Inflammatory macrophage treated with lipopolysaccharide for 4 hours (primary cell): ENCODE results near the gene NDOR1.

Experiments
- DNase-seq: peaks from one replicate; pipeline ENCODE4 v3.0.0-alpha.2; 2020

The NDOR1 gene

DNA sequence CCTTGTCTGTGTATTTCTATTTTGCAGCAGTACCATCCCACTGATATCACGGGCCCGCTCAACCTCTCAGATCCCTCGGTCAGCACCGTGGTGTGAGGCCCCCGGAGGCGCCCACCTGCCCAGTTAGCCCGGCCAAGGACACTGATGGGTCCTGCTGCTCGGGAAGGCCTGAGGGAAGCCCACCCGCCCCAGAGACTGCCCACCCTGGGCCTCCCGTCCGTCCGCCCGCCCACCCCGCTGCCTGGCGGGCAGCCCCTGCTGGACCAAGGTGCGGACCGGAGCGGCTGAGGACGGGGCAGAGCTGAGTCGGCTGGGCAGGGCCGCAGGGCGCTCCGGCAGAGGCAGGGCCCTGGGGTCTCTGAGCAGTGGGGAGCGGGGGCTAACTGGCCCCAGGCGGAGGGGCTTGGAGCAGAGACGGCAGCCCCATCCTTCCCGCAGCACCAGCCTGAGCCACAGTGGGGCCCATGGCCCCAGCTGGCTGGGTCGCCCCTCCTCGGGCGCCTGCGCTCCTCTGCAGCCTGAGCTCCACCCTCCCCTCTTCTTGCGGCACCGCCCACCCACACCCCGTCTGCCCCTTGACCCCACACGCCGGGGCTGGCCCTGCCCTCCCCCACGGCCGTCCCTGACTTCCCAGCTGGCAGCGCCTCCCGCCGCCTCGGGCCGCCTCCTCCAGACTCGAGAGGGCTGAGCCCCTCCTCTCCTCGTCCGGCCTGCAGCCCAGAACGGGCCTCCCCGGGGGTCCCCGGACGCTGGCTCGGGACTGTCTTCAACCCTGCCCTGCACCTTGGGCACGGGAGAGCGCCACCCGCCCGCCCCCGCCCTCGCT is 37.5 kb upstream of the NDOR1 start:
- DNase-seq: no peak

DNA sequence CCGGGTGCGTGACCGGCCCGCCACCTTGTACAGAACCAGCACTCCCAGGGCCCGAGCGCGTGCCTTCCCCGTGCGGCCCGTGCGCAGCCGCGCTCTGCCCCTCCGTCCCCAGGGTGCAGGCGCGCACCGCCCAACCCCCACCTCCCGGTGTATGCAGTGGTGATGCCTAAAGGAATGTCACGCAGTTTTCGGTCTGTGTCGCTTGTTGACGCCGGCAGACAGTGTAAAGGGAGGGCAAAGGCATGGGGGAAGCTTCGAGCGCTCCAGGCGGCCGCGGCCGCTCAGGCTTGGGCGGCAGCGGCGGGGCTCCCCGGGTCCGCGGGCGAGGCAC is 37.0 kb upstream of the NDOR1 start:
- DNase-seq: no peak

DNA sequence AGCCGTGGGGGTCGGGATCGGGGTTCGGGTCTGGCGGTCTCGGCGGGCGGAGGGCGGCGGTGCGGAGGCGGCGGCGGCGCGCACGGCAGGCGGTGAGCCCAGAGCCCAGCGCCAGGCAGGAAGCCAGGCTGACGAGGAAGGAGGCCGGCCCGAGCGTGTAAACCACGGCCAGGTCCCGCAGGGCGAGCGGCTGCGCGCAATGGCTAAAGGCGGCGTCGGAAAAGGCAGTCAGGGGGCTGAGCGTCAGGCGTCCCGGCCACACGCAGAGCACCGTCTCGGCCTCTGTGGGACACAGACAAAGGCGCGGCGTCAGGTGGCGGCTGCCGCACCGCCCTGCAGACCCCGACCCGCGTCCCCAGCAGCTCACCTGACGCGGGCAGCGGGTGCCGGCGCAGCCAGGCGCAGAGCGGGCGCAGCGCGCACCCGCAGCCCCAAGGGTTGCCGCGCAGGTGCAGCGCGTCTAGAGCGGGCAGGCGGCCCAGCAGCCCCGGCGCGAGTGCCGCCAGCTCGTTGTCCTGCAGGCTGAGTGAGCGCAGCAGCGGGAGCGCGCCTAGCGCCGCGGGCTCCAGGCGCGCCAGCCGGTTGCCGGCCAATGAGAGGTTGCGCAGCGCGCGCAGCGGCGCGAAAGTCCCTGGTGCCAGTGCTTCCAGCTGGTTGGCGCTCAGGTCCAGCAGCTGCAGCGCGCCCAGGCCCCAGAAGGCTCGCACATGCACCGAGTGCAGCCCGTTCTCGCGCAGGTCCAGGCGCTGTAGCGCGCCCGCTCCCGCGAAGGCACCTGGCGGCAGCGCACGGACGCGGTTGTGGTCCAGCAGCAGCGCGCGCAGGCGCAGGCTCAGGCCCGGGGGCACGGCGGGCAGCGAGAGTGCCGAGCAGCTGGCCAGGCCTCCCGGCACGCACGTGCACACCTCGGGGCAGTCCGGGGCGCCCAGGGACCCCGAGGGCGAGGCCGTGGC is 36.3 kb upstream of the NDOR1 start:
- no peak for DNase-seq

DNA sequence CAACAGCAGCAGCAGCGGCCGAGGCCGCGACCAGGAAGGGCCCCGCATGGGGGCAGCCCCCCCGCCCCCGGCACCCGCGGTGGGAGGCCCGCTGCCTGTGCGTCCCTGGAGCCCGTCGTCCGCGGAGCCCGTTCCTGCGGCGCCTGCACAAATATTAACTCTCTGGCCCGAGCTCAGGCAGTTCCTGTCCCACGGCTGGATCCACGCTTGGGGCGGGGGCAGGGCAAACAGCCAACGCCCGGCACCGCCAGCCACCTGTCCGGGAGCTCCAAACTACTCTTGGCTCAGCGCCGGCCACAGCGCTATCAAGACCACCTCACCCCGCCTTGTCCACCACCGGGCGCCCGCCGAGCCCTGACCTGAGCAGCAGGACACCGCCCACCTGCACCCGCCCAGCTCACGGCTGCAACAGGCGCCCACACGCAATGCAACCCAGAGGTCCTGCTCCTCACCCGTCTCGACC is 35.6 kb upstream of the NDOR1 start, which contains the start of gene LRRC26:
LRRC26 (minus strand) TSS at position 156 of the 463 bp plus-strand sequence; CDS start at position 48, 108 bp downstream.
- no peak for DNase-seq

DNA sequence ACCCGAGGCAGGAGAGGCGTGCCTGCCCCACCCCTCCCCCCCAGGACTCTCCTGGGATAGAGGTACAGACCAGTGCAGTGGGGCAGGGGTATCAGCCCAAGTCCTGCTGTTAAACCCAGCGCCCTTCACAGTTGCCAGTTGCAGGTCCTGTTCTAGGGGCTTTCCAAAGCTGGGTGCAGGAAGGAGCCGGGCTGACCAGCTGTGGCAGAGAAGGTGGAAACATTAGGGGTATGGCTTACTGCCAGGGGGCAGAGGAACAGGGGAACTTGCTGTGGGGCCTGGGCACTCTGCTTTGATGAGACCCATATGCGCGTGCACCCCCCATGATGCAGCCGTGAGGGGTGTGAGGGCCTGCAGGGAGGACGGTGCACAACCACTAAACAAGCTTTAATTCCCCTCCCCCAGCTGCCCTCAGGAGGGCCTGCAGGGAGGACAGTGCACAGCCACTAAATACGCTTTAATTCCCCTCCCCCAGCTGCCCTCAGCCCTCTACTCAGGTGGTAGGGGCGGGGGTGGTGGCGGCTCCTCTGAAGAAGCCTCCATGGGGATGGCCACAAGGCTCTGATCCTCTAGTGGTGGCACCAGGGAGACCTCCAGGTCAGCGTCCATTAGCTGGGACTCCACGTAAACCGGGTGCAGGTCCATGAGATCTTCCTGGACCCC is 34.9 kb upstream of the NDOR1 start:
- no peak for DNase-seq

DNA sequence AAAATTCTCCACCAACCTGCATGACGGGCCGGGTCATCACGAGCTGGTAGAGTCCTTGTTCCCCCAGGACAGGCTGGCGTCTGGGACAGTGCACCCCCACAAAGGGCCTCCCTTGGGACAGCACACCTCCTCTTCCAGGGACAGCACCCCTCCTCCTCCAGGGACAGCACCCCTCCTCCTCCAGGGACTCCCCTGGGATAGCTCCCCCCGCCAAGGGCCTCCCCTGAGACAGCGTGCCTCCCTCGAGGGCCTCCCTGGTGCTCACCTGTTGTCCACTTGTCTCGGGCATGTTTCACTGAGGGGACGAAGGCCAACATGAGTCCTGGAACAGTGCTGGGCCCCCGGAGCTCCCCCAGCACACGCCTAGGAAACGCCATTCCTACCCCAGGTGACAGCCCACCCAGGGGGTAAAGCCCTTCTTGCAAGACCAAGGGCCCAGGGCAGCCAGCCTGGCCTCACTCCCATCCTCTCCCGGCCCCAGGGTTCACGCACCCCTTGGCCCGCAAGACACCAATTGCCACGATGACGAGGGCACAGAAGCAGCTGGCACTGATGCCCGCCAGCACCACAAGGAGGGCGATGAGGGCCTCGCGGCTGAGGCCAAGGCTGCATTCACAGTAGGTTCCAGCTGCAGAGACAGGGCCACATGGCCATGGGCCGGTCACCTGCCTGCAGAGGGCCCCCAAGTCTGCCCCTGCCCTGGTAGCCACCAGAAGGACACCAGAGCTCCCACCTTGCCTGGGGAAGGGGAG is 34.2 kb upstream of the NDOR1 start:
- no peak for DNase-seq

DNA sequence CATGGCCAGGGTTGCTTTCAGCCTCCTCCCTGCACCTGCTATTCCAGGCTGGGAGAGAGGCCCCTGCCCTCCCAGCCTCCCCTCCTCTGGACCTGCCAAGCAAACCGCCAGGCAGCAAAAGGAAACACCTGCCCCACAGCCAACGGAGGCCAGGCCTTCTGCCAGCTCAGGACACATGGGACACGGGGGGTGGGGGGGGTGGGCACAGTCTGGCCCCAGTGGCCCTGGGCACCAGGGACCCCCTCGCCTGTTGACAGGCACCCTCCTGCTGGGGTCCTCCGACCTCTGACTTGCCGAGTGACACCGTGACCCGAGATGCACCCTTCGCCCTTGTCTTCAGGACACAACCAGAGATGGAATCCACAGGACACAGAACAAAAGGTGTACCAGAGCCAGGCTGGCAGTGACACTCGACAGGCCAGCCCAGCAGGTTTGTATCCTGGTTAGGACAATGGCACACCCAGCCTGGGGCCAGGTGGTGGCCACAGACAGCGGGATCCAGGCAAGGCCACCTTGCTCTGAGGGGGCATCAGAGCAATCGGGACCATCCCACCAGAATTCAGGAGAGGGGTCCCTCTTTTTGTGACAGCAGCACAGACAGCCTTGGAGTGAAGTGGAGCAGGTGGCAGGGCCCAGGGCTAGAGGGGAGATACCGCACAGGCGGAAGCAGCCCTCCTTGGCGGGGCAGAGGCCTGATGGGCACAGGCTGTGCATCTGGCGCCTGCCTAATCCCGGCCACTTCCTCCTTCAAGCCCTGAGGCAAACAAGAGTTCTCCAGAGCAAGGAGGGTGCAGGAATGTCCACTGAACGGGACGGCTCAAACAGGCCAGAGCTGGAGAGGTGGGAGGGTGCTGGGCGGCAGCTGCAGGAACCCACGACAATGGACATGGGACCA is 32.4 kb upstream of the NDOR1 start:
- DNase-seq: no peak

DNA sequence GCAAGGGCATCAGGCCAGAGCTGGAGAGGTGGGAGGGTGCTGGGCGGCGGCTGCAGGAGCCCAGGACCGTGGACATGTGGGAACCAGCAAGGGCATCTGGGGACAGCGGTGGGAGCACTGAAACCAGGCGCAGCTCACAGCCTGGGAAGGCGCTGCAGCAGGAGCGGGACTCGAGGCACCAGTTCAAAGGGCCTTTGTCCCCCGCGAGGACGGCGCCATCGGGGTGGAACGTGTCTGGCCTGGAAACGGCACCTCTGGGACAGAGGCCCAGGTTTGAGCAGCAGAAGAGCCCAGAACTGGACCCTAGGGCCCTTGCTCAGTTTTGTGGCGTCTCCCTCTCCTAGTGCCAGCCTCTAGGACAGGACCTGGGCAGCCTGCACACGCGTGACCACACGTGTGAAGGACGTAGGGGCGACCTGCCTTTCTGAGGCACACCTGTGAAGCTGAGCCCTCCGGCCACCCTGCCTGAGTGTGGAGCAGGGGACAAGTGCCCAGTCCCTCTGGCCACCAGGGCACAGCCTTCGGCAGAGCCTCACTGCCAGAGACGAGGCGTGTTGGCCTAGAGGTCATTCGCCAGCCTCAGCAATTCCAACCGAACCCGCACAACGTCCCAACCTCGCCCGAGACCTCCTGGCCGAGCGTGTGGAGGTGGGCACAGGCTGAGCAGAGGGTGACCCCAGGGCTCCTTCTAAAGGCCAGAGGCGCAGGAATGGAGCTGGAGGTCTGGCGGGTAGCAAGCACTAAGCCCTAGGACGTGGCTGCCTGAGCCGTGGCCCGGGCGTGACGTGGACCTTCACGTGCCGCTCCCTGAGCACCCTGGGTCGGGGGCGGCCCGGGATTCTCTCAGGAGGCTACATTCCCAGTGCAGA is 31.5 kb upstream of the NDOR1 start:
- no peak for DNase-seq

DNA sequence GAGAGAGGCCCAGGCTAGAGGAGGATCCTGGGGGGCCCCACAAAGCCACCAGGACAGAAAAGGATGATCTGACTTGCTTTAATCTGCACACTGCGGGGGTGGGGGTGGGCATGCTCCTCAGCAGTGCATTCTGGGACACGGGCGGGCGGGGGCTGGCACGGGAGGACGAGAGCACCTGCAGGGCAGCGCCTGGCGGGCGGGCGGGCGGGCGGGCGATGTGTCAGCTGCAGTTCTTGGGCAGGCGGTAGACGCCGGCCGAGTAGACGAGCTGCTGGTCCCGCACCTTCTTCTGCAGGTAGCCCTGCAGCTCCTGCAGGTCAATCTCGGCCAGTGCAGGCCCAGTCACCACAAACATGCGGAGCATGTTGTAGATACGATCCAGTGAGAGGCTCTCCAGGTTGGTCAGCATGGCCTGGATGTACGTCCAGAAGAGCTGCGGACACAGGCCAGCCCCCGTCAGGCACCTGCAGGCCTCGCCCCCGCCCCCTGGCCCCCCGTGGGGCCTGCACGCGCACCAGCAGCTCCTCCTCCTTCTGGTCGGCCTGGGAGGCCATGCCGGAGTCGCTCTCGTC is 30.7 kb upstream of the NDOR1 start:
- DNase-seq: no peak

DNA sequence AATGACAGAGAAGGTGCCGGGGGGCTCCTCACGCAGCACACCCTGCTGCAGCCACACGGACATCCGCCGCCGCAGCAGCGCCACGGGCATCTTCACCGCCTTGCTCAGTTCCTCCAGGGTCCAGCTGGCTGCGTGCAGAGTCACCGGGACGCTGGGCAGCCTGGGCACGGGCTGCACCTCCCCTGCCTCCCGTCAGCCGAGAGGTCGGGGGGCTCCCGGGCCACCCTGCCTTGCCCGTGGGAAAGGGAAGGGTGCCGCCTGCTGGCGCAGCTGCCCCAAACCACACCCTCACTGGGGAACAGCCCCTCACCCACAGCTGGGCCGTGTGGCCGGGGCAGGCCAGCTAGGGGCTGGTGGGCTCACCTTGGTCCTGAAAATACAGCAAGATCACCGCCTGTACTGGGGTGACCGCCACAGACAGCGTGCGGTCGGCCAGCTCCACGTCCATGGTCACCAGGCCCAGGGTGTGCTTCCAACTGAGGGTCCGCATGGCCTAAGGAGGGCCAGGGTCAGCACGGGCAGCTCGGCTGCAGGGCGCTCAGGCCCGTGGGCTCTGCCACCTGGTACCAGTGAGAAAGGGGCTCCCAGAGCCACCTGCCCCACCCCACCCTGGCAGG is 30.0 kb upstream of the NDOR1 start:
- no peak for DNase-seq

DNA sequence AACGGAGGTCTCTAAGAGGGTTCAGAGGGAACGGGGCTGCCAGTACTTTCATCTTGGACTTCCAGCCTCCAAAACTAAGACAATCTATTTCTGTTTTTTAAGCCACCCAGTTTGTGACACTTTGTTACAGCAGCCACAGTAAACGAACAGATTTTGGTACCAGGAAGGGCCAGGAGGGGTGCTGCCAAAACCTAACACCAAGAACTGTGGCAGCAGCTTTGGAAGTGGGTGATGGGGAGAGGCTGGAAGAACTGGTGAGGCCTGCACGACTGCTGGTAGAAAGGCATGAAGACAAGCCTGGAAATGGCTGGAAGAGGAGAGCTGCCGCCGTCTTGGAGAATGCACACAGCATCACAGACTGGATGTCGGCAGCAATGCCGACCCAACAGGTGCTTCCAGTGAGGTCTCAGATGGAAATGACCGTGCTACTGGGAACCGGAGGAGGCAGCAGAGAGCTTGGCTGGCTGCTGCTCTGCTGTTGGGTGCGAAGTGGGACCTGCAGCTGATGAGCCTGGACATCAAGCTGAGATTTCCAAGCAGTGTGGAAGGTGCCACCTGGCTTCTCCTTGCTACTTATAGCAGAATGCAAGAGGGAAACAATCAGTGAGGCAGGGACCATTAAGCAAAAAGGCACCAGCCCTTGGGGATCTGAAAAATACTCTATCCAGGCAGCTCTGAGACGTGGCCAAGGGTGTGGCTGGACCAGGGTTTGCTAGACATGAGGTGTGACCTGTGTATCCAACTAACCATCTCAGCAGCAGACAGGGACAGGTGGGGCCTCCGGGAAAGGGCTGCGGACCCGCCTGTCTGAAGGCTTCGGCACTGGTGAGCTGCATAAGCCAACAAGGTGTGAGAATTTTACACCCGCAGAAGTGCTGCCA is 29.0 kb upstream of the NDOR1 start:
- peak; percentile 23 for DNase-seq

DNA sequence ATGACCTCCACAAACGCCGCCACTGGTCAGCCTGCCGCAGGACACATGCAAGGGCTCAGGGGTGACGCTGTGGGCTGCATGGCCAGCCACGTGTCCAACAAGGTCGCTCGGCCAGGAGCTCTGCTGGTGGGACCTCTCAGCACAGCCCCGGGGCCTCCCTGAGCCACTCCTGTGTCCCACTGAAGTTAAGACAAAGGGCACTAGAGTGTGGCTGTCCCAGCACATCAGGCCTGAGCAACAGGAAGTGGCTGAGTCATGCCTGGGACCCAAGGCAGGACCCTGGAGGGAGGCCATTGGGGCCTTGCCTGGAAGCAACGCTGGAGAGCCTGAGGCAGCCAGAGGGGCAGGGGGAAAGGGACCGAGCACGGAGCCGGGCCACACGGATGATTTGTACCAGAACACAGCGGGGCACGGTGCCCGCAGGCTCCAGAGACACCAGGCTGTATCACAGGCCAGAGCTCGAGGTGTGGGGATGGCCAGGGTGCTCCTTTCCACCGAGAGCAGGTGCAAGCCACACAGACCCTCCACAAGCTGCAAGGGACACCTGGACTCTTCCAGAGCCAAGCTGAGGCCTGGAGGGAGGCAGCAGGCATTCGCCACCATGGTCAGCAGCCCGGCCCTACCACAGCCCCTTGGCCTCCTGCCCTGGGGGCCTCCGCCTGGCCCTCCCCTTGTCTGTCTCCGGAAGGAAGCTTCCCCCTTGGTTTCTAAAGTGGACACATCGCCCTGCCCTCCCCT is 27.1 kb upstream of the NDOR1 start:
- no peak for DNase-seq

DNA sequence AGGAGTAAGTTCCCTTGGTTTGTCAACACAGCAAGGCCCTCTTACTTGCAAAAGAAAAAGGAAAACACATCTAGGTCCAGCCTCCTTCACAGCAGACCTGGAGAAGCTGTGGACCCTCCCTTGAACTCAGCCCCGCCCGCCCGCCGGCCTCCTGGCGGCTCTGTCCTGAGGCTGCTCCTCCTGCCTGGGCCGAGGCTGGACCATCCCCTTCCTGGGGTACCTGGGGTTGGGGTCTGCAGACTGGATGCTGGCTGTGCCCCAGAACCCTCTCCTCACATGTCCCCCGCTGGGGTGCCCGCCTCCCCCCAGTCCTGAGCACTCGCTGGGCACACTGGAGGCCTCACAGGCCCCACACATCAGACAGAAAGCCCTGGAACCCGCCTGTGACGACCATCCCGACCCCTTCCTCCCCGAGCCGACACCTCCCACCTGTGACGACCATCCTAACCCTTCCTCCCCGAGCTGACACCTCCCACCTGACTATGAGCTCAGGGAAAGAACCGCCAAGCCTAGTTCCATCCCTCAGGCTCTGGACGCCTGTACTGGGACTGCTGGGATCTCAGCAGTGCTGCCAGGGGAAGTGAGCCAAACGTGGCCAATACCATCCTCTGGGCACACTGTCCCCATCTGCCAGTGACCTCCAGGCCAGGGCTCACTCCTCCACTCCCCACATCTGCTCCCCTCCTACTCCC is 26.4 kb upstream of the NDOR1 start:
- no peak for DNase-seq

DNA sequence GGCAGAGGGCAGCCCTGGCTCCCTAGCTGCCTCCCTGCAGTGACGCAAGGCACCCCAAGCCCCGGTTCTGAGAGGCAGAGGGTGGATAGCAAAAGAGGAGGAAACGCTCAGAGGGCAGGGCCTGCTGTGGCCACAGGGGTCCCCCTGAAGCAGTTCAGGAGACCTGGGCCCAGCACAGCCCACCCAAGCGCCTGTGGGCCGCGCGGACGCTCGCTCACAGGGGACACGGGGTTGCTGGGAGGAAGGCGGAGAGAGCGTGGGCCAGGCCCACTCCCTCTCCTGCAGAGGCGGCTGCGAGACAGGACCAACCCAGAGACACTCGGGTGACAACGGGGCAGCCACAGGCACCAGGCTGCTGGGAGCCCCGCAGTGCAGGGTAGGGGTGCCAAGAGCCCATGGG is 25.7 kb upstream of the NDOR1 start:
- DNase-seq: no peak

DNA sequence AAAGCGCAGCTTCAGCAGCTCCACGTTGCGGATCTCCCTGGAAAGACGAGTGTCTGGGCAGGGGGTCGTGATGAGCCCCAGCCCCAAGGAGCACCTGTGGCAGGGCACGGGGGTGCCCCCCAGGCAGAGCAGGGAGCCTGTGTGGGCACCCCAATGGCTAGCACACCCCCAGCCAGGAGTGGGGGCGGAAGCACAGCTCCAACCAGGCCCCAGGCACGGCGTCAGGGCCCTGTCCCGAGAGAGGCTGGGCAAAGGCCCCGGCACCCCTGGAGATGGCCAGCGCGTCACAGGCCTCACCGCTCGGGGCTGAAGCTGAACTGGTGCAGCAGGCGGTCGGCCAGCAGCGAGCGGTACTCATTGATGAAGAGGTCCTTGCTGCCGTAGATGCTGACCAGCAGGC is 25.0 kb upstream of the NDOR1 start:
- DNase-seq: no peak

DNA sequence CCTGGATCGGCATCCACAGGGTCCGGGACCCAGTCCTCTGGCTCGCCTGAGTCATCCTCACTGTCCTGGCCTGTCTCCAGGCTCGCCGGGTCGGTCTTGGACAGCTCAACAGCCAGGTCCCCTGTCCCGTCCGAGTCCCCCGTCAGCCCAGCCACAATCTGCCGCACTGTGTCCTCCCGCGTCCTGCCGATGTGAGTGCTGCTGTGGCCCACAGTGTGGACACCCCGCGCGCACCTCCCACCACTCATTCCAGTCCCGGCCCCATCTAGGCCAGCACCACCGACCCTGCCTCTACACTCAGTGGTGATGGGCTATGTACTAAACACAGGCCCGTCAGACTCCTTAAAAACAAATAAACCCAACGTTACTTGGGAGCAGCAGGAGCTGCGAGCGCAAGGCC is 23.8 kb upstream of the NDOR1 start:
- no peak for DNase-seq

DNA sequence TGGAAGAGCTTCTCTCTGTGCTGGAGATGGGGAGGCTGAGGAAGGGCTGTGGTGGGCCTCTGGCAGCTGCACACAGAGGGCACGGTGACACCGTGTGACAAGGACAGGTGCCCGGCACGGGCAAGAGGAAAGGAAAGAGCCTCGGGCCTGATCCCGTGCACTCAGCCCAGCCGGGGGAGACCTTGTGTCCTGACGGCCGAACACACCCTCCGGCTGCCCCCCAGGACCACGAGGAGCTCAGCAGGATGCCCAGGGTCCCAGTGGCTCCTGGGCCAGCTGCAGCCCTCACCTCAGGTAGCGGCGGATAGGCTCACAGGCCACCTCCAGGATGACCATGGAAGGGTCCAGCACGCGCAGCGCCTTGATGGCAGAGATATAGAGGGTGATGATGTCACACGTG is 22.7 kb upstream of the NDOR1 start:
- no peak for DNase-seq
